Activated CD8-positive, alpha-beta memory T cell treated with anti-CD3 and anti-CD28 coated beads for 4 hours (primary cell): ENCODE results near the gene PFDN5.
A peak's percentile ranks its signal among the peaks of the same experiment; 100 is the strongest.

Experiments
- DNase-seq, 2 donors: peaks; one replicate each; pipeline ENCODE4 v3.0.0-alpha.2; 2020; ENCODE audit warnings: low read depth in 2 of 2

Gene PFDN5

DNA sequence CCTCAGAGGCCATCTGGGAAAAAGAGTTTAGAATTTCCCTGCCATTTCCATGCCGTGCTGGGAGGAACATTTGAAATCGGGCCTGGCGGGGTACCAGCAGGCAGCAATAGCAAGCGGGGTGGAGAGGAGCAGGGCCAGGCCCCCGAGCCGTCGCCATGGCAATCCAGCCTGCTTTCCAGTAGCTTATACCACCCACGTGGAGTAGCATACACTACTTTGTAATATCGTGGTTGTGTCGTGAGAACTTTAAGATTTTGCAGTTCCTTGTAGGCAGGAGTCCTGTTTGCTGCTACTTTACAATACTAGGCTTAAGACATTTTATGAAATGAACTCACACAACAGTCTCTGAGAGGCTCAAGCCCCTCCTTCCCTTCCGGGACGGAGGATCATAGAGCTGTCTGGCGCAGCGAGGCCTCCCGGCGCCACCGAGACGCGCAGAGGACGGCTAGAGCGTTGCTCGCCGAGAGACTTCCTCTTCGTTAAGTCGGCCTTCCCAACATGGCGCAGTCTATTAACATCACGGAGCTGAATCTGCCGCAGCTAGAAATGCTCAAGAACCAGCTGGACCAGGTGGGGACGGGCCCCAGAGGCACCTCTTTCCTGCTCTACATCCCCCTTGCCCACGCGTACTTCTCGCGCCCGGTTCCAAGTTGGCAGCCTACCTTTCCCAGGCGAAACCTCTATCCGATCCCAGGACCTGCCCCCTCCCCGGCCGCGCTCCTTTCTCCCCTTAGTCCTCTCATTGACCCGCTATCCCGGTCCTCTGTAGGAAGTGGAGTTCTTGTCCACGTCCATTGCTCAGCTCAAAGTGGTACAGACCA, at the start of gene PFDN5:
TSS of gene PFDN5 (plus strand) at position 473 of the 821 bp plus-strand sequence. CDS start at position 499, 26 bp downstream.
- DNase-seq = peak; percentile 70 to 75

DNA sequence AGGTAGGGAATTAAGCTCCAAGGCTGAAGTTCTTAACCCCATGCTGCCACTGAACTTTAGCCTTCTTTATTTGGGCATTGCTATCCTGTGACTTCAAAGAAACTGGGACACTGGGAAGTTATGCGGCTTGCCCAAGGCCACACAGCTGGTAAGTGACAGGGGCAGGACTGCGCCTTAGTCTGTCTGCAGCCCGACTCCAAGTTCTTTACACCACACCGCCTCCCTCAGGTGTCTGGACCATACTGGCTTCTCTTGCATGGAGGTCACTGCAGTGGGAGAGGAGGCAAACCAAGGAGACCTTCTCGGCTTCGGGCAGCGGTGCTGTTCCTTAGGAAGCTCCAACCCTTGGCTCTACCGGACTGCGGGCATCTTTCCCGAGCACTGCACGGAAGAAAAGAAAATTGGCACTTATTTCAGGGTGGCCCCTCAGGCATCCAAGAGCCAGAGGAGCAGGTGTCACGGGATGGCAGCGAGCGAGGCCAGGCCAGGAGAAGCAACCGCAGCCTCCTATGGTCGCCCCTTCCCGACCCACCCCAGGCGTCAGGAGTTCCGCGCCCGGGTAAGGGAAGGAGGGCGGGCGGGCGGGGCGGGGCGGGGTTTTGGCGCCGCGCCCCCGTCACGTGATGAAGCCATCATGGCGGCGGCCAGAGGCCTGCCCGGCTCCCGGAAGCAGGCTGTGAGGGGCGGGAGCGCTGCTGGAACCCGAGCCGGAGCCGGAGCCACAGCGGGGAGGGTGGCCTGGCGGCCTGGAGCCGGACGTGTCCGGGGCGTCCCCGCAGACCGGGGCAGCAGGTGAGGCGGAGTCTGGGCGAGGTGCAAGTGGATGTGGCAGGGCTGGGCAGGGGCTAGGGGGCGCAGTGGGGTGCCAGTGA, 43.6 kb upstream of the PFDN5 start:
- DNase-seq = peak in 1 of 2 donors; percentile 31

DNA sequence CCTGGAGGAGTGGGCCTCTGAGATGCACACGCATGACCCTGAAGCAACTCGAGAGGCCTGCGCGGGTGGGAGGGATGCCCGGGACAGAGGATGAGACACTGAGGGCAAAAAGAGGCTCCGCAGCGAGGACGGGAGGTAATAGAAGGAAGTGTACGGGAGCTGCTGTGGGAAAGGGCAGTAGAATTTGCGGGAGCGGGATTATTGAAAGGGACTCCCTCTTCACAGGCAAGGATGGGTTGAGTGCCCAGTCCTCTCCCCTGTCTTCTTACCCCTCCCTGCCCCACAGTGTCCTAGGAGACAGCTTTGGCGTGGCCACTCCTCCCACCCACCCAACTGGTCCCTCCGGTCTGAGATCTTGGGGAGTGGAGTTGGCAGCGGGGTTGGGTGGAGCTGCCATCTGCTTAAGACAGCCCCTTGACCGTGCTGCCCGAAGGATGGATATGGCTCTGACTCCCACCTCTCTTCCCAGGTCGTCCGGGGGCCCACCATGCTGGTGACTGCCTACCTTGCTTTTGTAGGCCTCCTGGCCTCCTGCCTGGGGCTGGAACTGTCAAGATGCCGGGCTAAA, 42.9 kb upstream of the PFDN5 start:
- no peak for DNase-seq

DNA sequence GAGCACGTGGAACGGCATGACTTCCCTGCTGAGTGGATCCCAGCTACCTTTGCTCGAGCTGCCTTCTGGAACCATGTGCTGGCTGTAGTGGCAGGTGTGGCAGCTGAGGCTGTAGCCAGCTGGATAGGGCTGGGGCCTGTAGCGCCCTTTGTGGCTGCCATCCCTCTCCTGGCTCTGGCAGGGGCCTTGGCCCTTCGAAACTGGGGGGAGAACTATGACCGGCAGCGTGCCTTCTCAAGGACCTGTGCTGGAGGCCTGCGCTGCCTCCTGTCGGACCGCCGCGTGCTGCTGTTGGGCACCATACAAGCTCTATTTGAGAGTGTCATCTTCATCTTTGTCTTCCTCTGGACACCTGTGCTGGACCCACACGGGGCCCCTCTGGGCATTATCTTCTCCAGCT, 42.0 kb upstream of the PFDN5 start:
- DNase-seq = no peak

DNA sequence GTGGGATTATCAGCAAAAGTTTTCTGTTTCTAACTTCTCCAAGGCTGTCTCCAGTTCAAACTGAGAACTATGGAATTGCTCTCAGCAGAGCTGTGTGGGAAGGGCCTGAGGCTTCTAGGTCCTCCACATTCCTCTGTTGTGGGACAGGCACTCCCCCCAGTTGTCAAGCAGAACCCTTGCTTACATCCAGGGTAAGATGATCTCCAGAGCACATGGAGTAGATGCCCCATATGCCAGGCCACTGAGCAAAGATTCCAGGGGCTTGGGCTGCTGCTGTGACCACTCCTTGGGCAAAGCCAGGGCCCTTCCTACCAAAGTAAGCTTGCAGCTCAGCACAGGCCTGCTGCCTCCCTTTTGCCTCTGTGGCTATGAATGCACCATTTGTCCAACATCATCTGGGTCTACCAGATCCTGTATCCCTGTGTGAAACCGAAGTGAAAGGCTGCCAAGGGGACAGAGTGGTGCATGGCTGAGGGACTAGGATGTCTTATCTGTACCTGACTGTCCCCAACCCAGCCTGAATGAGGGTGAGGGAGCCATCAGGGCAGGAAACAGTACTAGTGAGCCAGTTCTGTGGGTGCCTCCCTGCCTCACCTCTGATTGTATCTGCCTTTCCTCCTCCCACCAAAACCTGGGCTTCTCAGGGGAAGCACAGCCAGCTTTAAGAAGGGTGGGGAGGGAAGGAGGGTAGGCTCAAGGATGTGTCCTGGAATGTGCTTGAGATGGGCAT, 40.4 kb upstream of the PFDN5 start:
- DNase-seq = no peak

DNA sequence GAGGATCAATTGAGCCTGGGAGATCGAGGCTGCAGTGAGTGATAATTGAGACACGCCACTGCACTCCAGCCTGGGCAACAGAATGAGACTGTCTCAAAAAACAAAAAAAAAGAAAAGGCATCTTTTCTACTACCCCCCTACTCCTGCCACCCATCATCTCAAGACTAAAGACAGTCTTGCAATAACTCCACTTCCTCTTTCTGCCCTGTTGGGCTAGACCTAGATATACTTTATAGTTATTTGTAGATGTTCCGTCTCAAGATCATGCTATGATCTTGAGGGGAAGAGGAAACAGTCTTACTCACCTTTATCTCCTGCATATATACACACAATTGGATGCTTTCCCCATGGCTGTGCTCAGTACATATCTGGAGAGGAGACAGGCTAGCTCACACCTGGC, 39.3 kb upstream of the PFDN5 start:
- no peak for DNase-seq

DNA sequence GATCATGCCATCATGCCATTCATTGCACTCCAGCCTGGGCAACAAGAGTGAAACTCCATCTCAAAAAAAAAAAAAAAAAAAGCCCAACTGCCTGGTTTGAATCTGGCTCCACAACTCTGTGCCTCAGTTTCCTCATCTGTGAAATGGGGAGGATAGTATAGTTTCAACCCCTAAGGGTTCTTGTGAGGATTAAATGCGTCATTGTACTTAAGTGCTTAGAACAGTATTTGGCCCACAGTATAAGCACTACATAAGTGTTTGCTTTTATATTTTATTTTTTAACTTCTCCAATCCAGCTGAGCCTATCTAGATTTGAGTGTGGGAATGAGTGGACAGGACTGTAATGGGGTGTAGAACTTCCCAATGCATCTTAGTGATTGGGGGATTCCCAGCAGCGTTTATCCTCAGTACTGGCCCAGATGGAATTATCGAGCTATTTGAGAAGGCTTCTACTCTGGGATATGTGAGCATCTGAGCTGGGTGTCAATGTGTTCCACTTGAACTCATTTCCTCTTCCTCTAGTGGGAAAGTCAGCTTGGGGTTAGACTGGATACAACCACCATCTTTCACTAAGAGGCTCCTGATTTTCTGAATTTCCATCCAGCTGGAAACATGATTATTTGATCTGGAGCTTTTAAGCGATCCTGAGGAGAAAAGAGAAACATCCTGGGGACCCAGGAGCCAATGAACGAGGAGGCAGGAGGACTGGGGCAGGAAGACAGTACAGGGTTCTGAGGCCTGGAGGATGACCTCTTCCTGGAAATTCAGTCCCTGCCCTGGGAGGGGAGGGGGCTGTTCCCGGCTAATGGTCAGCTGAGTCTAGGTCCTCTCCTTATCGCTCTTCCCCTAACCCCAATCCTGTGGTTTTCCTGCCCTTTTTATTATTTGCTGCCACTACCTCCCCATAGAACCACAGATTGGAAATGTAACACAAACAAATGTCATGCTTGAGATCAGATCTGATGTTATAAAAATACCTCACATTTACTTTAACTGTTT, 36.5 kb upstream of the PFDN5 start:
- DNase-seq = no peak

DNA sequence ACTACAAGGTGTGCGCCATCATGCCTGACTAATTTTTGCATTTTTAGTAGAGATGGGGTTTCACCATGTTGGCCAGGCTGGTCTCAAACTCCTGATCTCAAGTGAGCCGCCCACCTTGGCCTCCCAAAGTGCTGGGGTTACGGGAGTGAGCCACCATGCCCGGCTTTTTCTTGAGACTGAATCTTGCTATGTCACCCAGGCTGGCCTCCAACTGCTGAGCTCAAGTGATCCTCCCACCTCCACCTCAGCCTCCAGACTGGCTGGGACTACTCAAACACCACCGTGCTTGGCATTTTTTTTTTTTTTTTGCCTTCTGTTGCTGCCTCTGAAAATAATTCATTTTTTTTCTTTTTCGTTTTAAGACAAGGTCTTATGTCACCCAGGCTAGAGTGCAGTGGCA, 35.5 kb upstream of the PFDN5 start:
- DNase-seq = no peak

DNA sequence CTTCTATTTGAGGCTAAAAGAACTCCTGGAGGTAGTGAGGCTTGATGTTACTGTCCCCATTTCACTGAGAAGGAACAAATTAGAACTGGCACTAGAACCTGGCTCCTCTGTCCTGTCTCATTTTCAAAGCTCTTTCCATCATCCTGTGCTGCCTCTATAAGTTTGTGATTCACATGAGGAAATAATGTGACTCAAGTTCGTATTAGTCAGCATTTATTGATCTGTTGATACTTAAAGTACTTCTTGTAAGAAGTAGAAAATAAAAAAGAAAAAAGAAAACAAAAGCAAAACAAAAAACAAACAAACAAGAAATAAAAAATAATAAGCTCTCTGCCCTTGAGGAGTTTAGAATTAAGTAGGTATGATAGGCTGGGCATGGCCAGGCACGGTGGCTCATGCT, 29.6 kb upstream of the PFDN5 start:
- DNase-seq = no peak

DNA sequence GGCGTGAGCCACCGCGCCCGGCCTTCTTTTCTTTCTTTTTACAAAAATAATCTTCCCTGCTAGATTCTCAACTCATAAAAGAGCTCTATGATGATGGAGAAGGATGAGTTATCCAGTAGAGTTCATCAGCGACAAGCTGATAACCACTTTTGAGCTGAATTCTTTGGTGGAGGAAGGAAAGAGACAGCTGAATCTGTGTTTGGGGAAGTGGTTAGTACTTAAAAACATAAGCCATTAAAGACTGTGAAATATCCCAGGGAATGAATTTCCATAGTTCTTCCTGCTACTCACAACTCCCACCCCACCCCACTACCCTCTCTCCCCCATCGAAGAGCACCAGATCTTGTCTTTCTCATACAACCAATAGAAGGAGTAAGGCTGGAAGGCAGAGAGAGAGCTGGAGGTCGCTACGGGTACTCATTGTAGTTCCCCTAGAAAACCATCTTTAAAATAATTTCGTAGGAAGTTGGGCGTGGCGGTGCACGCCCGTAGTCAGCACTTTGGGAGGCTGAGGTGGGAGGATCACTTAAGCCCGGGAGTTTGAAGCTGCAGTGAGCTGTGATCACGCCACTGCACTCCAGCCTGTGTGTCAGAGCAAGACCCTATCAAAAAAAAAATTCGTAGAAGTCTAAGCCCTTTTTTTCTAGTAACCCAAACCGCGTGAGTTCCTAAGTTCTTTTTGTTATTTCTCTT, 27.9 kb upstream of the PFDN5 start:
- no peak for DNase-seq

DNA sequence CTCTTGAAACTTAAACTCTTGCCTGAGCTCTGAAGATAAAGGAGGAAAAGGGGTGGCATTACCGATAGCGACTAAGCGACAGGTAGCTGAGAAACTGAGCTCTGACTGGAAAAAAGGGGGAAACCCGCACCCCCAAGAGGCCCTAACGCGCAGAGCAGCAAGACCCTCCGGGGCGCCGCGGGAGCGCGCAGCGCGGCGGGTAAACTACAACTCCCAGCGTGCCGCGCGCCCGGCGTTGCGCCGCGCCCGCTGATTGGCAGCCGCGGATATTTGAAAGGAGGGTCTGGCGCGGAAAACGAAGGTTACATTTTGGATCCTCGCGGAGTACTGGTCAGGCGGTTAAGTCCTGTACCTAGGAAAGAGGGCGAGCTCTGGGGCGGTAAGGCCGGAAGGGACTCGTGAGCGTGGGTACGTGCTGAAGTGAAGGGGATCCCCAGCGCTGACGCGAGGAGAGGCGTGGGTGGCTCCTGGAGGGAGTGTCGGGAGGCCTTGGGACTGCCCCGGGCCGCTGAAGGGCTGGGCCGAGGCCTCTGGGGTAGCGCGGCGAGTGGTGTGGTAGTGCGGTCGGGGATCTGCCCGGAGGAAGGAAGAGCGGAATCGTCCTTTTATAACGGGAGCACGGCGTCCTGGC, 27.2 kb upstream of the PFDN5 start, which contains the start of gene ESPL1:
TSS of gene ESPL1 (plus strand) at position 301 of the 631 bp plus-strand sequence. CDS start 468 bp downstream, outside the sequence.
- DNase-seq = peak; percentile 67 to 73

DNA sequence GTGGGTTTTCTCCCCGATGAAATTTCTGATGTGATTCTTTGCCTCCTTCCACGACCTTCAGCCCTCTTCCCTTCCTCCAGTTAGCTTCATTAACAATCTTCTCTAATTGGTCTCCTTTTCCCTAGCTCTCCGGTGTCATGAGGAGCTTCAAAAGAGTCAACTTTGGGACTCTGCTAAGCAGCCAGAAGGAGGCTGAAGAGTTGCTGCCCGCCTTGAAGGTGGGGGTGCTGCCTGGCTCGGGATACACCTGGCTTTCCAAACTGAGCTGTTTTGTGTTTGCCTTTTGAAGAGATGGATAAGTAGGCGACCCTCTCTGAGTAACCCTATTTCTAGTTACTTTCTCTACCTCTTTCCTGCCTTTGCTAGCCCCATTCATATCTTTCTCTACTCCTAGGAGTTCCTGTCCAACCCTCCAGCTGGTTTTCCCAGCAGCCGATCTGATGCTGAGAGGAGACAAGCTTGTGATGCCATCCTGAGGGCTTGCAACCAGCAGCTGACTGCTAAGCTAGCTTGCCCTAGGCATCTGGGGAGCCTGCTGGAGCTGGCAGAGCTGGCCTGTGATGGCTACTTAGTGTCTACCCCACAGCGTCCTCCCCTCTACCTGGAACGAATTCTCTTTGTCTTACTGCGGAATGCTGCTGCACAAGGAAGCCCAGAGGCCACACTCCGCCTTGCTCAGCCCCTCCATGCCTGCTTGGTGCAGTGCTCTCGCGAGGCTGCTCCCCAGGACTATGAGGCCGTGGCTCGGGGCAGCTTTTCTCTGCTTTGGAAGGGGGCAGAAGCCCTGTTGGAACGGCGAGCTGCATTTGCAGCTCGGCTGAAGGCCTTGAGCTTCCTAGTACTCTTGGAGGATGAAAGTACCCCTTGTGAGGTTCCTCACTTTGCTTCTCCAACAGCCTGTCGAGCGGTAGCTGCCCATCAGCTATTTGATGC, 26.4 kb upstream of the PFDN5 start:
- DNase-seq = no peak

DNA sequence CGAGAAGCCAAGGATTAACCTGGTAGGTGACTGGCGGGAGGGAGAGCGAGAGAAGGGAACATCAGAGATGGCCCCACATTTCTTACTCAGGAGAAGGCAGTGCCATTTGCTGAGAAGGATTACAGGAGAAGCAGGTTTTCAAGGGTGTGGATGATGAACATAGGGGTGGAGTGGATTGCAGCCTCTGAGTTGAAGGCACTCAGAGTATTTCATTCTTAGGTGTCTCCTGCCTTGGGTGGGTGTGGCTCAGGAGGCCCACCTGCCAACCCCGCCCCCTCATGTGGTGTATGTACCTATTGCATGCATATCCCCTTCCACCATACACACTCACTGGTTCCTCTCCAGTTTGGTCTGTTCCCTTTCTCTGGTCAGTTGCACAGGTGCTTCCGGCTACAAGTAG, 20.9 kb upstream of the PFDN5 start:
- DNase-seq = no peak

DNA sequence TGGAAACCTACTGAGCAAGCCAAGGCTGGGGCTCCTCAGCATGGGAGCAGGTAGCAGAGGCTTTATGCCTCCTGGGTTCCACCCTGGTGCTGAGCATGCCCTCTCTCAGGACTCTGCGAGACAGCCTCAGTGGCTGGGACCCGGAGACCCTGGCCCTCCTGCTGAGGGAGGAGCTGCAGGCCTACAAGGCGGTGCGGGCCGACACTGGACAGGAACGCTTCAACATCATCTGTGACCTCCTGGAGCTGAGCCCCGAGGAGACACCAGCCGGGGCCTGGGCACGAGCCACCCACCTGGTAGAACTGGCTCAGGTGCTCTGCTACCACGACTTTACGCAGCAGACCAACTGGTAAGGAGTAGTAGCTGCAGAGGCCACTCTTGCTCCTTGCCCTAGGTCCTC, 18.8 kb upstream of the PFDN5 start:
- no peak for DNase-seq

DNA sequence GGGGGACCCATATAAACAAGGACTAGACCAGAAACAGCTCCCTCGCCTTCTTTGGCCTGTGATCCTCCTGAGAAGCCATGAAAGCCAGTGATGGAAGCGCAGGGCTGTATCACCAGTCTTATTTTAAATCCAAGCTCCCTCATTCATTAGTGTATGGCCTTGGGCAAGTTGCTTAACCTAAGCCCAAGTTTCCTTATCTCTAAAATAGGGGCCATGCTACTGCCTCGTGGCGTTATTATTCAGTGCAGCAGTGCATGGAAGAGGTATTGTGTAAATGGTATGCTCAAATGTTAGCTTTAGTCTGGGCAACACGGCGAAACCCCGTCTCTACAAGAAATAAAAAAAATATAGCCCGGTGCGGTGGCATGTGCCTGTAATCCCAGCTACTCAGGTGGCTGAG, 17.4 kb upstream of the PFDN5 start:
- DNase-seq = no peak

DNA sequence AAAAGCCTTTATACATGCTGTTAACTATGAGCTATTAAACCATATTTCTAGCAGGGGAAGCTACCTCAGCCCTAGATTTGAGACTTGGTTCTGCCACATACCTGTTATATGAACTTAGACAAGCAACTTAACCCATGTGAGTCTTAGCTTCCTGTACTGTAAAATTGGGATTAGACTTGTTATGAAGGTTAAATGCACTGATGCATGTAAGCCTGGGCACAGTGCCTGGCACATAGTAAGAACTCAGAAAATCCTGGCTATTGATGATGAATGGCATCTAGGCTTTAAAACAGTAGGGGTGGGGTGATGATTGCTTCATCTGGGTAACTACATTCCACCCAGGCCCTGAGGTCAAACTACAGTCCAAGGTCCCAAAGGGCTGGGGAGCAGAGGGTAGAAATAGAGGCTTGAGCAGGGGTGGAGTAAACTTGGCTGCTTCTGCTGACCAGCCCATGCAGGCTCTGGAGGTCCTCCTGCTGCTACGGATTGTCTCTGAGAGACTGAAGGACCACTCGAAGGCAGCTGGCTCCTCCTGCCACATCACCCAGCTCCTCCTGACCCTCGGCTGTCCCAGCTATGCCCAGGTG, 16.0 kb upstream of the PFDN5 start:
- no peak for DNase-seq

DNA sequence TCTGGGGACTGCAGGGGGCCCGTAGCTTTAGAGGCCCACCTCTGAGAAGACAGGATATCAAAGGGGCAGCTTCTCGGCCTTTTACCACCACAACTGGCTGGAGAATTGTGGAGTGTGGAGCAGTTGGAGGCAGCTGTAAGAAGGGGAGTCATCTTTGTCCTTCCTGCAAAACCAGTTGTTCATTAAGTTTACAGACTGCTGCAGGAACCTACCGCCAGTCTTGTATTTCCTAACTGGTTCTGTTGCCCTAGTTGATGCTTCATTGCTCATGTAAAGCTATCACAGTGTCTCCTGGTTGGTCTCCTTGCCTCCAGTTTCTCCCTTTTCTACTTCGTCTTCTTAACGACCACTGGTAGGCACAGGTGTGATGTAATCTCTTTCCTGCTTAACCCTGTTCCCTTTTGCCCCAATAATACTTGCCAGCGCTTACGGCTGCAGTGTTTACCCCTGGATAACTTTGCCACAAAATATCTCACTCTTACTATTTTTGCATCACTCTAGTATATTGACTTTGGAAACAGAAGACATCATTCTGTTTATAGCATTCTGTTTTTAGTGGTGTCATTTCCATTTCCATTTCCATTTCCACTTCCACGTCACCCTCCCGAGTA, 15.3 kb upstream of the PFDN5 start:
- DNase-seq = no peak
